Urothelium cell line (cell line): Measurements from ENCODE around the gene PRELID1.
"Not testable (repeated sequence)": the region's sequence is repeated elsewhere in the genome, so short reads cannot be mapped to it uniquely, and the experiment has no call there.

Experiments
- DNase-seq: peaks from one replicate; pipeline ENCODE4 v3.0.0; 2011; ENCODE audit warnings: low spot score, mixed read lengths
- FAIRE-seq: peaks from 2 replicates; lab custom pipeline; 2011; peaks lifted over from hg19 to GRCh38; lab: Jason Lieb, UNC

The PRELID1 gene

GRCh38 chr5:177303121-177303924, at the start of gene PRELID1, which contains the start of gene RAB24:
TSS of gene PRELID1 (plus strand) at chr5:177303799. CDS start at chr5:177303986, 187 bp downstream.
TSS of gene RAB24 (minus strand) at chr5:177303719. CDS start at chr5:177303288, 431 bp downstream.
- DNase-seq (peak; percentile 93), FAIRE-seq (no peak)

- no peak for FAIRE-seq
- peak; percentile 20 for DNase-seq
These were observed 47.3 kb upstream of the PRELID1 start for GRCh38 chr5:177256296-177256695.

GRCh38 chr5:177258711-177259110, 44.9 kb upstream of the PRELID1 start:
- FAIRE-seq, DNase-seq: not testable (repeated sequence)

DNA sequence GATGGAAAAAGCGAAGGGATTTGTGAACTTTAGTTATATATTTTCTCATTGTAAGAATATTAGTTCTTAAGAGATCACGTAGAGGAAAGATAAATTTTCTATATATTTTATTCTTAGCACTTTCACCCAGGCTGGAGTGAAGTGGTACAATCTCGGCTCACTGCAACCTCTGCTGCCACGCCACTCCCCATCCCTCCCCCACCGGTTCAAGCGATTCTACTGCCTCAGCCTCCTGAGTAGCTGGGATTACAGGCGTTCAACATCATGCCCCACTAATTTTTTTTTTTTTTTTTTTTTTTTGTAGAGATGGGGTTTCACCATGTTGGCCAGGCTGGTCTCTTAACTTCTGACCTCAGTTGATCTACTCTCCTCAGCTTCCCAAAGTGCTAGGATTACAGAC, 42.6 kb upstream of the PRELID1 start:
- FAIRE-seq (no peak), DNase-seq (no peak)

GRCh38 chr5:177261510-177261909, 42.1 kb upstream of the PRELID1 start:
- DNase-seq (no peak), FAIRE-seq (no peak)

DNA sequence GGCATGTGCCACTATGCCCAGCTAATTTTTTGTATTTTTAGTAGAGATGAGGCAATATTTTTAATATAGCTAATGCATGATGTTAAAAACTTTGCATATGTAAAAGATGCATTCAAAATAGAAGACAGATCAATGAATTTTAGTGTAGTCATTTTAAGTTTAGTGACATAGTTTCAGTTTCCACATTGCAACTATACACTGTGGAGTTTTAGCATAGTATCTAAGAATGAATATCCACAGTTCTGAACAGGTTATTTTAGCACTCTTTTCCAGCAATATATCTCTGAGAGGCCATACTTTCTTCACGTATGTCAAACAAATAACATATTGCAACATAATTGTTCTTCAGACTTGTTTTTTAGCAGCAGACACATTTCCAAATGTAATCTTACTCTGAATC, 39.4 kb upstream of the PRELID1 start:
- FAIRE-seq = no peak

GRCh38 chr5:177265395-177265794, 38.2 kb upstream of the PRELID1 start:
- FAIRE-seq (no peak), DNase-seq (no peak)

More for the DNA sequence above, 39.4 kb upstream of the PRELID1 start:
- no peak for DNase-seq

- DNase-seq (no peak), FAIRE-seq (no peak)
These were observed 34.2 kb upstream of the PRELID1 start for GRCh38 chr5:177269232-177269895.

GRCh38 chr5:177269976-177270375, 33.6 kb upstream of the PRELID1 start:
- FAIRE-seq = no peak

GRCh38 chr5:177270653-177271052, 32.9 kb upstream of the PRELID1 start:
- DNase-seq = no peak
- FAIRE-seq = no peak

More at GRCh38 chr5:177269976-177270375, 33.6 kb upstream of the PRELID1 start:
- DNase-seq = no peak

DNA sequence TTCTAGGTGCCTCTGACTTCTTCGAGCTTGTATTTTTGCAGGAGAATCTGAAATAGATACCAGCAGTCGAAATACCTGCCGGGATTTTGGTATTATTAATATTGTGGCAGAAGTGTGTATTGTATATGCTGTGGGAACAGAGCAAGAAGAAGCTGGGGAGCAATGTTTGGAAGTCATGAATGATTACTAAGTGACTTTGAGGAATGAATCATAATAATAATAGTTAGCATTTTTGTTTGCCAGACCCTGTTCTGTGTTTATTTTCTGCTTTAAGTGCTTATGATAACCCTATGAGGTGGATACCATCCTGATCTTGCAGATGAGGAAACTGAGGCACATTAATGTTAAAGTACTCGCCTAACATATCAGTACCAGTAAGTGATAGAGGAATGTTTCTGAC, 32.5 kb upstream of the PRELID1 start:
- DNase-seq (no peak), FAIRE-seq (no peak)

GRCh38 chr5:177275883-177276282, 27.7 kb upstream of the PRELID1 start:
- no peak for DNase-seq
- peak; percentile 61 for FAIRE-seq

DNA sequence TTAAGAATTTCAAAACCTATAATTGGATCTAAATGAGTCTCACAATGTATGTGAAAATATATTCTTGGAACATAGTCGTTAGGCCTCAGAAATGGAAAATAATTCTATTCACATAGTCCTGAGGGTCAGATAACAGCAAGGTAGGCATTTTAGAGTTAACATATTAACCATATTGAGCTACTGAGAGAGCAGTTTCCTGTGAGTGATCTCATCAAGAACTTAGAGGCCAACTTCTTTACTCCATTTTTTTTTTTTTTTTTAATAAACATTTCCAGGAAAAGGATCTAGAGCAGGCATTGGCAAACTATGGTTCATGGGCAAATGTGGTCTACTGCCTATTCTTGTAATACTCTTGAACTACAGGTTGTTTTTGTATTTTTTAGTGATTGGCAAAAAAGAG, 26.7 kb upstream of the PRELID1 start:
- FAIRE-seq = no peak
- DNase-seq = no peak

- DNase-seq = no peak
- no peak for FAIRE-seq
These were observed 15.4 kb upstream of the PRELID1 start for GRCh38 chr5:177288191-177288590.

DNA sequence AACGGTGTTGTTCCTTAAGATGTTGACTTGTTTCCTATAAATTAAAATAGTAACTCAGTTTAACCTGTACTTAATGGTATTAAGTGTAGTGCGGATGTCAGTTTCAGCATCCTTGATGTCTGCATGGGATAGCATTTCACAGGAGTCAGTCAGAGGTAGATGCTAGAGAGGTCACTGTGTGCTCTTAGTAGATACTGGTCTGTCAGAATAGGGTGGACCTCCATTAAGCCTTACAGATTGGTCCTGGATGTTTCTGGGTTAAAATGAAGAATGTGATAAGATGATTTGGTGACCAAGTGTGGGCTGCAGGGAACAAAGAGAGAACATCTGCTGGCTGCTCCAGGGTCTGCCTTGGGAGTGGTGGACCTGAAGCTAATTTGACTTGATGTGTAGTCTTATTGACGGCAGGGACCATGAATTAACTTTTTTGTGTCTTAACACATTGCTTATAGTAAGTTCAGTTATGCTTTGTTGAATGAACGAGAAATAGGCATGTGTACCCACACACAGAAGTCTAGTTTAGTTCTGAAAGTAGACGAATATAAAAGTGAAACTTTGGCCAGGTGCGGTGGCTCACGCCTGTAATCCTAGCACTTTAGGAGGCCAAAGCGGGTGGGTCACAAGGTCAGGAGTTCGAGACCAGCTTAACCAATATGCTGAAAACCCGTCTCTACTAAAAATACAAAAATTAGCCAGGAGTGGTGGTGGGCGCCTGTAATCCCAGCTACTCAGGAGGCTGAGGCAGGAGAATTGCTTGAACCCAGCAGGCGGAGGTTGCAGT, 12.6 kb upstream of the PRELID1 start:
- FAIRE-seq (no peak), DNase-seq (no peak)

DNA sequence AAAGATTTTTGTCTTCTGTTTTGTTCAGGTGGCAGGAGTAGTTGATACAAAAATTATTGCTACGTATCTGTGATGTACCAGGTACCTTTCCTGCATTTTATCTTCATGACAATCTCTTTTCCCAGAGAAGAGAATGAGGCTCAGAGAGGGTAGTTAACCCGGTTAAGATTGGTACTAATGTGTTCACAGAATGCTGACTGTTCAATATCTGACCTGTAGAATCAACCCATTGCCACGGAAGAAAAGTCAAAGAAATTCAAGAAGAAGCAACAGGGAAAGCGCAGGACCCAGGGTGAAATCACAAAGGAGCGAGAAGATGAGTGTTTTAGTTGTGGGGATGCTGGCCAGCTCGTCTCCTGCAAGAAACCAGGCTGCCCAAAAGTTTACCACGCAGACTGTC, 11.9 kb upstream of the PRELID1 start:
- DNase-seq (no peak), FAIRE-seq (no peak)

DNA sequence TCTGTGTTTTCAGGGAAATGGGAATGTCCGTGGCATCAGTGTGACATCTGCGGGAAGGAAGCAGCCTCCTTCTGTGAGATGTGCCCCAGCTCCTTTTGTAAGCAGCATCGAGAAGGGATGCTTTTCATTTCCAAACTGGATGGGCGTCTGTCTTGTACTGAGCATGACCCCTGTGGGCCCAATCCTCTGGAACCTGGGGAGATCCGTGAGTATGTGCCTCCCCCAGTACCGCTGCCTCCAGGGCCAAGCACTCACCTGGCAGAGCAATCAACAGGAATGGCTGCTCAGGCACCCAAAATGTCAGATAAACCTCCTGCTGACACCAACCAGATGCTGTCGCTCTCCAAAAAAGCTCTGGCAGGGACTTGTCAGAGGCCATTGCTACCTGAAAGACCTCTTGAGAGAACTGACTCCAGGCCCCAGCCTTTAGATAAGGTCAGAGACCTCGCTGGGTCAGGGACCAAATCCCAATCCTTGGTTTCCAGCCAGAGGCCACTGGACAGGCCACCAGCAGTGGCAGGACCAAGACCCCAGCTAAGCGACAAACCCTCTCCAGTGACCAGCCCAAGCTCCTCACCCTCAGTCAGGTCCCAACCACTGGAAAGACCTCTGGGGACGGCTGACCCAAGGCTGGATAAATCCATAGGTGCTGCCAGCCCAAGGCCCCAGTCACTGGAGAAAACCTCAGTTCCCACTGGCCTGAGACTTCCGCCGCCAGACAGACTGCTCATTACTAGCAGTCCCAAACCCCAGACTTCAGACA, 9.6 kb upstream of the PRELID1 start:
- FAIRE-seq (no peak), DNase-seq (no peak)

DNA sequence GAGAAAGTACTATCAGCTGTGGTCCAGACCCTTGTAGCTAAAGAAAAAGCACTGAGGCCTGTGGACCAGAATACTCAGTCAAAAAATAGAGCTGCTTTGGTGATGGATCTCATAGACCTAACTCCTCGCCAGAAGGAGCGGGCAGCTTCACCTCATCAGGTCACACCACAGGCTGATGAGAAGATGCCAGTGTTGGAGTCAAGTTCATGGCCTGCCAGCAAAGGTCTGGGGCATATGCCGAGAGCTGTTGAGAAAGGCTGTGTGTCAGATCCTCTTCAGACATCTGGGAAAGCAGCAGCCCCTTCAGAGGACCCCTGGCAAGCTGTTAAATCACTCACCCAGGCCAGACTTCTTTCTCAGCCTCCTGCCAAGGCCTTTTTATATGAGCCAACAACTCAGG, 9.0 kb upstream of the PRELID1 start:
- no peak for DNase-seq
- FAIRE-seq = no peak

DNA sequence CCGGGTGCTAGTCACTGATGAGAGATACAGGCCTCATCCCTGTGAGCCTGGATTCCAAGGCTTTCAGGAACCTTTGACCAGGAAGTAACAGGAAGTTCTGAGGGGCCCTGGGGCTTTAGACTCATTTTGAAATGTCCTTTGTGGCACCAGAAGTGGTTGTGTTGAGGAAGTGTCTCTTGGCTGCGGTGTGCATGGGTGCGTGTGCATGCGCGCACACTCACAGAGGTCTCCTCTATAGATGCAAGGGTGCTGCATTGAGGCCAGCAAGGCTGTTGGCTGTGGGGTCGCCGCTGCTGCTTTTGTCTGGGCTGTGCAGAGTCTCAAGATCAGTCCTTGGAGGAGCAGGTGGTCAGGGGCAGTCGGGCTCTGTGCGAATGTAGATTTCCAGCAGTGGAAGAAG, 7.7 kb upstream of the PRELID1 start:
- DNase-seq = no peak
- no peak for FAIRE-seq

- FAIRE-seq = no peak
- DNase-seq = no peak
These were observed 7.0 kb upstream of the PRELID1 start for GRCh38 chr5:177296581-177296980.

DNA sequence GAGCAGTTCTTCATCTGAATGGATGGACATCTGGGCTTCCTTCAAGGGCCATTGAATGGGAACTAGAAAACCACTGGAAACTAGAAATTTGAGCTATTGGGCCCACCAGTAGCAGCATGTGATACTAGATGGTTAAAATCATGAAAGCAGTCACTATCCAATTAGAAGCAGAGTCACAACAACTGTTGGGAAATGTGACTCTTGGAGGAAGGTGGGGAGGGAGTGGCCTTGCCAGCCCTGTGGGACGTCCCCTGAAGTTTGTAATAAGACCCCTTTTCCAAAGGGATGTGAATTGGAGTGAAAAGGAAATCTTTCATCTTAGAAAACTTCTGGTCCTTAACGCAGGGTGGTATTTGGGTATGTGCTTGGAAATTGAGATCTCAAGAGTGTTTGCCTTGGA, 5.7 kb upstream of the PRELID1 start:
- FAIRE-seq = no peak

More for the DNA sequence above, 5.7 kb upstream of the PRELID1 start:
- no peak for DNase-seq
